BLaER1 (cell line): ENCODE data around the gene CPLX1.

Source experiments
- H3K27ac ChIP-seq: shearing (Covaris generic); formaldehyde crosslinking; 2 replicates; pipeline ENCODE4 v1.8.1; 2022
- H3K27me3 ChIP-seq: shearing (Covaris generic); formaldehyde crosslinking; 2 replicates; pipeline ENCODE4 v1.8.1; 2022
- H3K36me3 ChIP-seq: shearing (Covaris generic); formaldehyde crosslinking; 2 replicates; pipeline ENCODE4 v1.8.1; 2022
- H3K4me1 ChIP-seq: shearing (Covaris generic); formaldehyde crosslinking; 2 replicates; pipeline ENCODE4 v1.8.1; 2022
- H3K4me2 ChIP-seq: shearing (Covaris generic); formaldehyde crosslinking; 2 replicates; pipeline ENCODE4 v1.8.1; 2022
- H3K4me3 ChIP-seq: shearing (Covaris generic); formaldehyde crosslinking; 2 replicates; pipeline ENCODE4 v1.8.1; 2022
- H3K9ac ChIP-seq: shearing (Covaris generic); formaldehyde crosslinking; 2 replicates; pipeline ENCODE4 v1.8.1; 2022
- H3K9me3 ChIP-seq: shearing (Covaris generic); formaldehyde crosslinking; 2 replicates; pipeline ENCODE4 v1.8.1; 2022
- H4K20me1 ChIP-seq: shearing (Covaris generic); formaldehyde crosslinking; 2 replicates; pipeline ENCODE4 v1.8.1; 2022
- Cebpa-rat ChIP-seq: shearing (Covaris generic); IDR thresholded peaks from 2 replicates; pipeline ENCODE4 v1.8.1; 2022

The CPLX1 gene

GRCh38 chr4:794900-795725, 30.8 kb downstream of the CPLX1 start:
- Histone ChIP-seq H3K27ac (no peak overlapping the region), H3K9me3 (no peaks in the 10 kb centered on the region), H3K4me3 (no peak overlapping the region), H3K36me3 (no peaks in the 10 kb centered on the region), H4K20me1 (no peaks in the 10 kb centered on the region; the same call in 1 of the 2 replicates), H3K4me1 (peaks cover 37% of the 10 kb centered on the region), H3K9ac (no peak overlapping the region), H3K27me3 (peaks cover 35% of the 10 kb centered on the region), H3K4me2 (peak overlapping the region; percentile 85)
- no peak for TF ChIP-seq Cebpa-rat

GRCh38 chr4:793941-794621, 31.8 kb downstream of the CPLX1 start:
- Histone ChIP-seq H3K27ac (no peak overlapping the region), H3K27me3 (peaks cover 35% of the 10 kb centered on the region), H4K20me1 (no peaks in the 10 kb centered on the region; the same call in 1 of the 2 replicates), H3K36me3 (no peaks in the 10 kb centered on the region), H3K9me3 (no peaks in the 10 kb centered on the region), H3K4me2 (peak overlapping the region; percentile 85), H3K4me1 (peaks cover 37% of the 10 kb centered on the region), H3K9ac (no peak overlapping the region; the same call in 1 of the 2 replicates), H3K4me3 (no peak overlapping the region)
- no peak for TF ChIP-seq Cebpa-rat

- no peaks in the 10 kb centered on the region for H3K9me3 ChIP-seq
- peaks cover 37% of the 10 kb centered on the region for H3K4me1 ChIP-seq
- H3K9ac ChIP-seq, result no peak overlapping the region
- H3K36me3 ChIP-seq, result no peaks in the 10 kb centered on the region
- H3K27me3 ChIP-seq, result peaks cover 35% of the 10 kb centered on the region
- H3K4me2 ChIP-seq, result peak overlapping the region; percentile 85
- H3K4me3 ChIP-seq, result no peak overlapping the region
- no peak overlapping the region for H3K27ac ChIP-seq
- no peak for TF ChIP-seq Cebpa-rat
- no peaks in the 10 kb centered on the region; the same call in 1 of the 2 replicates for H4K20me1 ChIP-seq
Observed at GRCh38 chr4:793093-793861, 32.7 kb downstream of the CPLX1 start.

- no peak overlapping the region for H3K9ac ChIP-seq
- no peaks in the 10 kb centered on the region for H3K9me3 ChIP-seq
- H3K4me3 ChIP-seq, result no peak overlapping the region
- H3K27me3 ChIP-seq, result peaks cover 35% of the 10 kb centered on the region
- no peaks in the 10 kb centered on the region for H3K36me3 ChIP-seq
- H3K27ac ChIP-seq, result no peak overlapping the region
- TF ChIP-seq Cebpa-rat, result no peak
- no peaks in the 10 kb centered on the region; the same call in 1 of the 2 replicates for H4K20me1 ChIP-seq
- H3K4me1 ChIP-seq, result peaks cover 40% of the 10 kb centered on the region
- peak overlapping the region; percentile 85; the same call in 1 of the 2 replicates for H3K4me2 ChIP-seq
Observed at GRCh38 chr4:792626-793092, 33.3 kb downstream of the CPLX1 start.

GRCh38 chr4:791898-792625, 33.9 kb downstream of the CPLX1 start:
- no peak for TF ChIP-seq Cebpa-rat
- no peak overlapping the region for H3K27ac ChIP-seq
- H3K4me1 ChIP-seq, result peaks cover 42% of the 10 kb centered on the region
- peaks cover 35% of the 10 kb centered on the region for H3K27me3 ChIP-seq
- H3K9ac ChIP-seq, result no peak overlapping the region
- H3K4me2 ChIP-seq, result no peak overlapping the region
- no peaks in the 10 kb centered on the region; the same call in 1 of the 2 replicates for H4K20me1 ChIP-seq
- no peaks in the 10 kb centered on the region for H3K9me3 ChIP-seq
- no peak overlapping the region for H3K4me3 ChIP-seq
- H3K36me3 ChIP-seq, result no peaks in the 10 kb centered on the region

GRCh38 chr4:791252-791897, 34.6 kb downstream of the CPLX1 start:
- Histone ChIP-seq H3K36me3 (no peaks in the 10 kb centered on the region), H3K9me3 (no peaks in the 10 kb centered on the region), H3K27ac (no peak overlapping the region), H3K27me3 (peaks cover 35% of the 10 kb centered on the region), H3K4me1 (peaks cover 37% of the 10 kb centered on the region), H3K4me3 (no peak overlapping the region), H4K20me1 (no peaks in the 10 kb centered on the region; the same call in 1 of the 2 replicates), H3K4me2 (no peak overlapping the region), H3K9ac (no peak overlapping the region)
- no peak for TF ChIP-seq Cebpa-rat

- Histone ChIP-seq H3K4me2 (no peak overlapping the region), H3K27ac (no peak overlapping the region), H4K20me1 (no peaks in the 10 kb centered on the region; the same call in 1 of the 2 replicates), H3K27me3 (peaks cover 35% of the 10 kb centered on the region), H3K9me3 (no peaks in the 10 kb centered on the region), H3K36me3 (no peaks in the 10 kb centered on the region), H3K4me1 (peaks cover 37% of the 10 kb centered on the region), H3K4me3 (no peak overlapping the region), H3K9ac (no peak overlapping the region)
- no peak for TF ChIP-seq Cebpa-rat
Observed at GRCh38 chr4:790466-790820, 35.5 kb downstream of the CPLX1 start.

GRCh38 chr4:789571-790465, 36.1 kb downstream of the CPLX1 start:
- H3K9ac ChIP-seq, result no peak overlapping the region
- no peak for TF ChIP-seq Cebpa-rat
- no peak overlapping the region for H3K27ac ChIP-seq
- H4K20me1 ChIP-seq, result no peaks in the 10 kb centered on the region; the same call in 1 of the 2 replicates
- no peak overlapping the region for H3K4me3 ChIP-seq
- no peak overlapping the region for H3K4me2 ChIP-seq
- H3K4me1 ChIP-seq, result peaks cover 31% of the 10 kb centered on the region
- no peaks in the 10 kb centered on the region for H3K36me3 ChIP-seq
- H3K27me3 ChIP-seq, result peaks cover 40% of the 10 kb centered on the region
- H3K9me3 ChIP-seq, result no peaks in the 10 kb centered on the region
